ENCODE measurements around the gene PITPNM1.

- TF ChIP-seq CTCF (optimal IDR thresholded peaks at IDR 0.05 in 1 of 3, IDR thresholded peaks at IDR 0.05 in 1 of 3, conservative IDR thresholded peaks at IDR 0.05 in 1 of 3; ENCODE audit: extremely low read depth in 1 of 3, insufficient read depth in 2 of 3, low read length in 3 of 3) (no peak), EZH2 (IDR thresholded peaks at IDR 0.05; ENCODE audit: low read length) (no peak)
These were observed 4.1 kb downstream of the PITPNM1 start for GRCh38 chr11:67500831-67501715.
